Panc1 (cell line): ENCODE data around the gene MRGPRE. TPM values are rescaled to one million over a fixed set of nuclear protein-coding genes. Genes with fewer than 3 reads are reported as not detected.

Experiments used
- ATAC-seq: fragments of 200-7000 bp; cut with Tn5 transposase; 2 replicates; pipeline ENCODE4 v1.9.1; 2020; ENCODE audit warnings: mild to moderate bottlenecking, moderate library complexity
- BruUV-seq: library from RNA; stranded (reverse); fragments of 400-500 nt; replicated peaks from 2 replicates; lab custom pipeline; 2021; lab: Mats Ljungman, UMichigan
- CTCF ChIA-PET: fragments of 300-600 bp; sonication (Branson Sonifier 250); formaldehyde crosslinking; loops from one replicate; lab custom pipeline; 2022; ENCODE audit warnings: antibody characterized with exemption; lab: Charles Lee
- POLR2A ChIA-PET: fragments of 300-600 bp; sonication (Branson Sonifier 250); formaldehyde crosslinking; loops from one replicate; lab custom pipeline; 2022; ENCODE audit warnings: antibody characterized with exemption; lab: Charles Lee
- DNase-seq: peaks from one replicate; pipeline ENCODE4 v3.0.0-alpha.2; 2010; ENCODE audit warnings: low read depth, low spot score
- H3K27ac ChIP-seq: 2 replicates; pipeline ENCODE4 v1.5.1; 2011; ENCODE audit warnings: mild to moderate bottlenecking, low read length, inconsistent platforms
- H3K27me3 ChIP-seq: fragments of 200-500 bp; sonication (Bioruptor generic); 2 replicates; pipeline ENCODE4 v1.6.0; 2014; ENCODE audit warnings: low read length, inconsistent platforms; ENCODE audit not compliant: control insufficient read depth, insufficient read depth
- H3K36me3 ChIP-seq: fragments of 200-500 bp; sonication (Bioruptor generic); 2 replicates; pipeline ENCODE4 v1.5.1; 2014; ENCODE audit warnings: inconsistent platforms, mild to moderate bottlenecking, low read length, moderate library complexity; ENCODE audit not compliant: control insufficient read depth, insufficient read depth
- H3K4me1 ChIP-seq: 2 replicates; pipeline ENCODE4 v1.5.1; 2011; ENCODE audit warnings: inconsistent platforms, mild to moderate bottlenecking, low read length, moderate library complexity; ENCODE audit not compliant: control insufficient read depth, insufficient read depth
- H3K4me3 ChIP-seq, 2 experiments: 2 replicates each; pipeline ENCODE4 v1.5.1; 2011 to 2012; ENCODE audit warnings: low read depth in 2 of 2, low read length in 2 of 2, mild to moderate bottlenecking in 2 of 2, inconsistent platforms in 1 of 2, moderate library complexity in 1 of 2
- H3K9me3 ChIP-seq: fragments of 200-500 bp; sonication (Bioruptor generic); 2 replicates; pipeline ENCODE4 v1.5.1; 2014; ENCODE audit warnings: low read depth, mild to moderate bottlenecking, inconsistent platforms, low read length, moderate library complexity; ENCODE audit not compliant: control insufficient read depth, insufficient read depth
- CTCF ChIP-seq: fragments of 450-650 bp; IDR thresholded peaks from 2 replicates; pipeline ENCODE4 v1.5.1; 2017; ENCODE audit warnings: mild to moderate bottlenecking
- POLR2AphosphoS5 ChIP-seq: IDR thresholded peaks from 2 replicates; pipeline ENCODE4 v1.6.1; 2012; ENCODE audit warnings: mild to moderate bottlenecking, low read depth, low read length, moderate library complexity
- REST ChIP-seq, 2 experiments: IDR thresholded peaks; 2 replicates each; pipeline ENCODE4 v1.6.1; 2011 to 2012; ENCODE audit warnings: low read depth in 2 of 2, control low read depth in 1 of 2, low read length in 1 of 2, mild to moderate bottlenecking in 1 of 2, moderate library complexity in 1 of 2; ENCODE audit not compliant: insufficient read depth in 1 of 2
- SIN3A ChIP-seq: IDR thresholded peaks from 2 replicates; pipeline ENCODE4 v1.6.1; 2012; ENCODE audit warnings: low read depth, mild to moderate bottlenecking, low read length, moderate library complexity, borderline replicate concordance; ENCODE audit not compliant: insufficient read depth
- TCF7L2 ChIP-seq: IDR thresholded peaks from 2 replicates; pipeline ENCODE4 v1.6.1; 2011; ENCODE audit warnings: mild to moderate bottlenecking, low read depth, low read length, inconsistent platforms
- in situ Hi-C: cut with HindIII; loops from 2 replicates; pipeline ENCODE4 v1.10.0; 2016; ENCODE audit warnings: low sequenced_read_pairs, low pct_unique_long_range_greater_than_20kb
- intact Hi-C: fragments of 100-400 bp; cut with micrococcal nuclease; formaldehyde crosslinking; loops from one replicate; pipeline ENCODE4 v1.10.0; 2022; ENCODE audit not compliant: unreplicated experiment
- total RNA-seq: library from RNA; stranded (reverse); gene quantifications from one replicate; pipeline ENCODE4 v1.2.1, GENCODE V29; 2021; ENCODE audit not compliant: unreplicated experiment

MRGPRE gene
- total RNA-seq, 1 experiment from 2014 or later: 0.13 TPM

GRCh38 chr11:3188496-3189195 is 43.6 kb downstream of the MRGPRE start:
- ChIA-PET POLR2A (no interaction called here), CTCF (interaction anchor here (0.6 kb wide), 1 partner anchor 41 kb away, joined by 3 read pairs; no protein-coding TSS in a partner anchor)
- Histone ChIP-seq H3K36me3 (no peaks in the 10 kb centered on the region), H3K27me3 (no peaks in the 10 kb centered on the region), H3K4me1 (no peaks in the 10 kb centered on the region), H3K9me3 (no peaks in the 10 kb centered on the region), H3K4me3 (no peak overlapping the region), H3K27ac (no peak overlapping the region)
- BruUV-seq: no TSS peak
- DNase-seq (no peak), ATAC-seq (no peak)
- in situ Hi-C loops (no loop called here), intact Hi-C loops (no loop called here)
- TF ChIP-seq REST (IDR thresholded peaks at IDR 0.05; ENCODE audit: insufficient read depth in 1 of 2, low read depth in 2 of 2, low read length in 1 of 2): no peak
- no peak for TF ChIP-seq CTCF
- no peak for TF ChIP-seq SIN3A
- no peak for TF ChIP-seq TCF7L2
- TF ChIP-seq POLR2AphosphoS5: no peak

GRCh38 chr11:3186166-3186953 is 45.9 kb downstream of the MRGPRE start:
- TF ChIP-seq CTCF (no peak), SIN3A (no peak), TCF7L2 (no peak), REST (IDR thresholded peaks at IDR 0.05; ENCODE audit: insufficient read depth in 1 of 2, low read depth in 2 of 2, low read length in 1 of 2) (no peak), POLR2AphosphoS5 (no peak)
- ATAC-seq (no peak), DNase-seq (no peak)
- Histone ChIP-seq H3K9me3 (no peaks in the 10 kb centered on the region), H3K27ac (no peak overlapping the region), H3K36me3 (no peaks in the 10 kb centered on the region), H3K4me3 (no peak overlapping the region), H3K27me3 (no peaks in the 10 kb centered on the region), H3K4me1 (no peaks in the 10 kb centered on the region)
- POLR2A ChIA-PET: no interaction called here
- BruUV-seq: no TSS peak
- in situ Hi-C loops (no loop called here), intact Hi-C loops (no loop called here)
- CTCF ChIA-PET: interaction anchor here (0.5 kb wide), 1 partner anchor 91 kb away, joined by 3 read pairs; no protein-coding TSS in a partner anchor
